HepG2 (cell line): ENCODE results near the gene MAN1B1. TPM values are rescaled to one million over a fixed set of nuclear protein-coding genes. Genes with fewer than 3 reads are reported as not detected.

Experiments used
- ATAC-seq: fragments of 200-7000 bp; cut with Tn5 transposase; 3 replicates; pipeline ENCODE4 v1.9.1; 2020; ENCODE audit warnings: mild to moderate bottlenecking, moderate library complexity
- BruUV-seq: library from RNA; stranded (reverse); fragments of 400-500 nt; replicated peaks from 2 replicates; lab custom pipeline; 2021; lab: Mats Ljungman, UMichigan
- CTCF ChIA-PET: fragments of 300-600 bp; formaldehyde crosslinking; extraction: SDS; loops from one replicate; lab custom pipeline; 2021; ENCODE audit warnings: low total read pairs, inconsistent platforms, low intra/inter-chr PET ratio; lab: Yijun Ruan, JAX
- POLR2A ChIA-PET: fragments of 350-600 bp; sonication (Branson Sonifier 250); formaldehyde crosslinking; loops from one replicate; lab custom pipeline; 2020; ENCODE audit warnings: antibody characterized with exemption, inconsistent platforms; lab: Yijun Ruan, JAX
- DNase-seq: peaks from one replicate; pipeline ENCODE4 v3.0.0-alpha.2; 2015; ENCODE audit warnings: low spot score
- FAIRE-seq: peaks from 3 replicates; lab custom pipeline; 2011; peaks lifted over from hg19 to GRCh38; lab: Jason Lieb, UNC
- H2AFZ ChIP-seq: one replicate; pipeline ENCODE4 v1.6.1; 2011; ENCODE audit warnings: low read length, inconsistent platforms
- H3K27ac ChIP-seq: fragments of 300-600 bp; 3 replicates; pipeline ENCODE4 v1.8.0; 2011; ENCODE audit warnings: mixed run types, mild to moderate bottlenecking, mixed read lengths, low read length, inconsistent platforms; ENCODE audit not compliant: insufficient read depth; ENCODE audit errors: extremely low read length
- H3K27me3 ChIP-seq, 2 experiments: fragments of 200-600 bp in 1 of 2; 2 replicates in 1 of 2; 3 replicates in 1 of 2; pipeline versions ENCODE4 v1.6.0 to v1.8.0; 2011; ENCODE audit warnings: low read length in 2 of 2, mild to moderate bottlenecking in 2 of 2, moderate library complexity in 2 of 2, inconsistent platforms in 1 of 2; ENCODE audit not compliant: insufficient read depth in 2 of 2, control insufficient read depth in 1 of 2
- H3K36me3 ChIP-seq, 2 experiments: fragments of 200-600 bp in 1 of 2; replicated peaks in 1 of 2; 2 replicates in 1 of 2; 3 replicates in 1 of 2; pipeline versions ENCODE4 v1.5.1 to v1.8.0; 2011; ENCODE audit warnings: low read length in 2 of 2, inconsistent platforms in 1 of 2; ENCODE audit not compliant: insufficient read depth in 2 of 2, control insufficient read depth in 1 of 2
- H3K4me1 ChIP-seq: 2 replicates; pipeline ENCODE4 v1.5.1; 2012; ENCODE audit warnings: low read length, inconsistent platforms; ENCODE audit not compliant: insufficient read depth
- H3K4me2 ChIP-seq: 2 replicates; pipeline ENCODE4 v1.6.0; 2011; ENCODE audit warnings: low read depth, low read length, inconsistent platforms
- H3K4me3 ChIP-seq, 3 experiments: fragments of 200-600 bp in 1 of 3; sonication (generic), shearing (Covaris generic) in 1 of 3; replicated peaks in 1 of 3; 2 replicates each; pipeline ENCODE4 v1.5.1; 2011 to 2016; ENCODE audit warnings: low read length in 3 of 3, inconsistent platforms in 2 of 3, low read depth in 2 of 3, mild to moderate bottlenecking in 2 of 3, control low read depth in 1 of 3, mixed read lengths in 1 of 3; ENCODE audit not compliant: insufficient read depth in 1 of 3
- H3K79me2 ChIP-seq: one replicate; pipeline ENCODE4 v1.6.1; 2011; ENCODE audit warnings: low read length, inconsistent platforms; ENCODE audit not compliant: insufficient read depth
- H3K9ac ChIP-seq: 2 replicates; pipeline ENCODE4 v1.6.0; 2011; ENCODE audit warnings: mild to moderate bottlenecking, low read depth, low read length, inconsistent platforms; ENCODE audit not compliant: insufficient read depth
- H3K9me3 ChIP-seq: 2 replicates; pipeline ENCODE4 v1.5.1; 2012; ENCODE audit warnings: mild to moderate bottlenecking, low read length
- H4K20me1 ChIP-seq: 2 replicates; pipeline ENCODE4 v1.6.0; 2011; ENCODE audit warnings: inconsistent platforms, mild to moderate bottlenecking, low read length, moderate library complexity; ENCODE audit not compliant: insufficient read depth
- ATF3 ChIP-seq: sonication (generic); formaldehyde crosslinking; IDR thresholded peaks from 2 replicates; pipeline ENCODE4 v1.4.0; 2020; ENCODE audit warnings: missing genetic modification reagents
- FOXA1 ChIP-seq, 2 experiments: fragments of 450-650 bp in 1 of 2; sonication (generic) in 1 of 2; formaldehyde crosslinking in 1 of 2; IDR thresholded peaks; 2 replicates each; pipeline versions ENCODE4 v1.4.0 to v1.6.1; 2016 to 2020; ENCODE audit warnings: missing genetic modification reagents in 1 of 2
- FOXJ3 ChIP-seq: sonication (generic); formaldehyde crosslinking; IDR thresholded peaks from 2 replicates; pipeline ENCODE4 v1.4.0; 2020; ENCODE audit warnings: missing genetic modification reagents, mild to moderate bottlenecking, borderline replicate concordance
- KDM1A ChIP-seq: IDR thresholded peaks from 2 replicates; pipeline ENCODE4 v1.6.1; 2016; ENCODE audit warnings: missing compliant biosample characterization
- MAF1 ChIP-seq: sonication (generic); formaldehyde crosslinking; IDR thresholded peaks from 2 replicates; pipeline ENCODE4 v1.5.0; 2020; ENCODE audit warnings: missing genetic modification reagents, borderline replicate concordance
- MAZ ChIP-seq, 2 experiments: sonication (generic) in 1 of 2; formaldehyde crosslinking in 1 of 2; IDR thresholded peaks; 2 replicates each; pipeline versions ENCODE4 v1.5.0 to v1.6.1; 2012 to 2020; ENCODE audit warnings: low read depth in 2 of 2, mild to moderate bottlenecking in 2 of 2, borderline replicate concordance in 1 of 2, improper control_type of control experiment in 1 of 2, low read length in 1 of 2, missing genetic modification reagents in 1 of 2, moderate library complexity in 1 of 2
- PLRG1 ChIP-seq: fragments of 450-650 bp; conservative IDR thresholded peaks from 2 replicates; pipeline ENCODE4 v1.6.1; 2016
- PPARG ChIP-seq: conservative IDR thresholded peaks from 2 replicates; pipeline ENCODE4 v1.6.1; 2016; ENCODE audit warnings: missing biosample characterization, missing genetic modification reagents
- RXRA ChIP-seq: sonication (generic); formaldehyde crosslinking; IDR thresholded peaks from 2 replicates; pipeline ENCODE4 v1.5.1; 2020; ENCODE audit warnings: missing genetic modification reagents
- ZBTB7B ChIP-seq: sonication (generic); formaldehyde crosslinking; IDR thresholded peaks from 2 replicates; pipeline ENCODE4 v1.4.0; 2020; ENCODE audit warnings: missing genetic modification reagents
- ZKSCAN1 ChIP-seq: fragments of 150-350 bp; IDR thresholded peaks from 2 replicates; pipeline ENCODE4 v1.6.1; 2014; ENCODE audit warnings: low read length
- ZMYM3 ChIP-seq: sonication (generic); formaldehyde crosslinking; IDR thresholded peaks from 2 replicates; pipeline ENCODE4 v1.5.1; 2020; ENCODE audit warnings: mild to moderate bottlenecking, missing genetic modification reagents
- ZNF121 ChIP-seq: sonication (generic); formaldehyde crosslinking; IDR thresholded peaks from 2 replicates; pipeline ENCODE4 v1.5.0; 2020; ENCODE audit warnings: mild to moderate bottlenecking, missing genetic modification reagents
- ZNF296 ChIP-seq: sonication (generic); formaldehyde crosslinking; conservative IDR thresholded peaks from 2 replicates; pipeline ENCODE4 v1.5.0; 2020; ENCODE audit warnings: mild to moderate bottlenecking, missing genetic modification reagents
- ZNF3 ChIP-seq: IDR thresholded peaks from 2 replicates; pipeline ENCODE4 v1.7.0; 2017; ENCODE audit warnings: inconsistent platforms
- ZNF441 ChIP-seq: sonication (generic); formaldehyde crosslinking; IDR thresholded peaks from 2 replicates; pipeline ENCODE4 v1.7.0; 2021; ENCODE audit warnings: missing genetic modification reagents, borderline replicate concordance
- ZNF770 ChIP-seq: sonication (generic); formaldehyde crosslinking; IDR thresholded peaks from 2 replicates; pipeline ENCODE4 v1.5.0; 2020; ENCODE audit warnings: mild to moderate bottlenecking, missing genetic modification reagents
- ZSCAN25 ChIP-seq: sonication (generic); formaldehyde crosslinking; IDR thresholded peaks from 2 replicates; pipeline ENCODE4 v1.8.0; 2022; ENCODE audit warnings: mild to moderate bottlenecking, missing genetic modification reagents
- WGBS: methylation state at CpG from one replicate; pipeline ENCODE4 v1.1.6; 2017; ENCODE audit warnings: low lambda C conversion rate; 5-methylcytosine and 5-hydroxymethylcytosine counted together
- in situ Hi-C: cut with HindIII; loops from 2 replicates; pipeline ENCODE4 v1.10.0; 2017; ENCODE audit warnings: low pct_unique_long_range_greater_than_20kb; ENCODE audit not compliant: extremely low pct_ligation_motif_present
- intact Hi-C: fragments of 100-400 bp; cut with micrococcal nuclease; formaldehyde crosslinking; loops from one replicate; pipeline ENCODE4 v1.10.0; 2022; ENCODE audit not compliant: unreplicated experiment
- polyA plus RNA-seq, 8 experiments: library from polyadenylated mRNA; depleted of rRNA in 3 of 8; stranded (reverse) in 7 of 8; unstranded in 1 of 8; fragments of >200 nt; fragmentation: Illumina TruSeq in 4 of 8; extraction: Trizol in 4 of 8; gene quantifications; 2 replicates each; pipeline versions ENCODE4 v1.2.1 to v1.2.3, GENCODE V29; 2011 to 2016; ENCODE audit warnings: low read depth in 4 of 8, missing spikeins in 1 of 8, mixed read lengths in 1 of 8; ENCODE audit not compliant: insufficient read depth in 1 of 8
- total RNA-seq, 5 experiments: library from RNA; depleted of rRNA; stranded (reverse); fragments of >200 nt; fragmentation: Illumina TruSeq; extraction: Trizol; gene quantifications; 2 replicates each; pipeline ENCODE4 v1.2.3, GENCODE V29; 2016; ENCODE audit warnings: low read depth in 1 of 5

The MAN1B1 gene
- total and polyA plus RNA-seq, 2 of the 13 experiments (the other 11 are each of a cell fraction or from before 2014, with no cell fraction given), result 48.9 to 59.5 TPM

- H3K27ac ChIP-seq, result no peak overlapping the region
- intact Hi-C loops, result no loop called here
- CTCF ChIA-PET, result no interaction called here
- no peaks in the 10 kb centered on the region for H4K20me1 ChIP-seq
- no peaks in the 10 kb centered on the region for H3K27me3 ChIP-seq
- no peaks in the 10 kb centered on the region for H3K9me3 ChIP-seq
- DNase-seq (no peak), ATAC-seq (no peak), FAIRE-seq (no peak)
- POLR2A ChIA-PET, result interaction anchor here (1.0 to 1.3 kb wide), 3 partner anchors 9 to 28 kb away, joined by 4 read pairs; partner anchors contain the start of gene MAN1B1
- H3K4me3 ChIP-seq, result no peak overlapping the region
- in situ Hi-C loops, result no loop called here
- H3K9ac ChIP-seq, result no peak overlapping the region
- no peak overlapping the region for H2AFZ ChIP-seq
- 60% methylated on average over 8 of the region's 9 CpGs for WGBS
- BruUV-seq, result no TSS peak
- H3K36me3 ChIP-seq, result no peaks in the 10 kb centered on the region
- H3K4me1 ChIP-seq, result peaks cover 44% of the 10 kb centered on the region
- peak; percentile 90 for TF ChIP-seq ZMYM3 (CRISPR knock-in tag)
- TF ChIP-seq PPARG (CRISPR knock-in tag), result peak; percentile 58; the same call in 1 of the 2 replicates
- no peak for TF ChIP-seq MAZ (IDR thresholded peaks at IDR 0.05; ENCODE audit: borderline replicate concordance, low read depth, low read length)
- TF ChIP-seq MAZ (CRISPR knock-in tag; IDR thresholded peaks at IDR 0.05; ENCODE audit: low read depth), result 0 out of 2 replicates have a peak, but pooled peaks have one; percentile 29
- peak; percentile 97 for TF ChIP-seq ZNF3
- no peak for TF ChIP-seq ZBTB7B (CRISPR knock-in tag)
- TF ChIP-seq KDM1A (CRISPR knock-in tag), result peak; percentile 43; the same call in 1 of the 2 replicates
- no peak for TF ChIP-seq ZNF296 (CRISPR knock-in tag)
- TF ChIP-seq ATF3 (CRISPR knock-in tag), result no peak
- 0 out of 2 replicates have a peak, but pooled peaks have one; percentile 25 for TF ChIP-seq ZNF441 (CRISPR knock-in tag)
- peak; percentile 98 for TF ChIP-seq ZNF770 (CRISPR knock-in tag)
- TF ChIP-seq ZNF121 (CRISPR knock-in tag), result peak; percentile 99
- TF ChIP-seq ZKSCAN1, result no peak
- 0 out of 2 replicates have a peak, but pooled peaks have one; percentile 25 for TF ChIP-seq RXRA
- no peak for TF ChIP-seq FOXA1 (IDR thresholded peaks at IDR 0.05)
- 0 out of 2 replicates have a peak, but pooled peaks have one; percentile 4 for TF ChIP-seq FOXA1 (CRISPR knock-in tag; IDR thresholded peaks at IDR 0.05)
- no peak for TF ChIP-seq FOXJ3 (CRISPR knock-in tag)
- no peak for TF ChIP-seq PLRG1
- peak; percentile 71; the same call in 1 of the 2 replicates for TF ChIP-seq ZSCAN25 (CRISPR knock-in tag)
- no peak for TF ChIP-seq MAF1
- peaks cover 9% of the 10 kb centered on the region for H3K79me2 ChIP-seq
- H3K4me2 ChIP-seq, result no peak overlapping the region
Observed at GRCh38 chr9:137058521-137059234, 28.1 kb upstream of the MAN1B1 start.
